Keratinocyte (primary cell): Measurements from ENCODE around the gene TTC39C.

ENCODE experiments used
- CTCF ChIP-seq, 3 experiments: IDR thresholded peaks in 1 of 3; conservative IDR thresholded peaks in 1 of 3; optimal IDR thresholded peaks in 1 of 3; 2 replicates in 2 of 3; 3 replicates in 1 of 3; pipeline versions ENCODE3 to v1.5.1; 2011; ENCODE audit warnings: low read length in 3 of 3, mild to moderate bottlenecking in 3 of 3, moderate library complexity in 2 of 3, control low read depth in 1 of 3, inconsistent platforms in 1 of 3; ENCODE audit not compliant: insufficient read depth in 2 of 3; ENCODE audit errors: extremely low read depth in 1 of 3
- EZH2 ChIP-seq: IDR thresholded peaks from one replicate; pipeline ENCODE4 v1.6.1; 2012; ENCODE audit warnings: inconsistent platforms, mild to moderate bottlenecking, low read length, moderate library complexity

DNA sequence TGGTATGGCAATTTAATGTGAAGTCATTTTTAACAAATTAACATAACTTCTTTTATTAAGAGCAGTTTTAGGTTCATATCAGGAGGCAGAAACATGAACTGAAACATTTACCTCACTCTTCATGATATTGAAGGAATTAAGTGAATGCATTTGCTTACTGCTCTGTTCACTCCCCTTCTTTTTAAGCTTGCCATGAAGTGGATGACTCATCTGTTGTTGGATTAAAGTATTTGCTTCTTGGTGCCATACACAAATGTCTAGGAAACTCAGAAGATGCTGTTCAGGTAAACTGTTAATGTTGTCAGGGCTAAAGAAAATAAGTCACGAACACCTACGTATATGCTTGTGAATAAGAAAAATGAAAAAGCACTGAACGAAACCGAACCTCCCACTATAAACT, 114.1 kb downstream of the TTC39C start:
- no peak for TF ChIP-seq CTCF (optimal IDR thresholded peaks at IDR 0.05 in 1 of 3, IDR thresholded peaks at IDR 0.05 in 1 of 3, conservative IDR thresholded peaks at IDR 0.05 in 1 of 3; ENCODE audit: extremely low read depth in 1 of 3, insufficient read depth in 2 of 3, low read length in 3 of 3)
- no peak for TF ChIP-seq EZH2
